Amygdala (tissue), 56 donors: Measurements from ENCODE around the gene ADAM30.
"Not testable (repeated sequence)": the region's sequence is repeated elsewhere in the genome, so short reads cannot be mapped to it uniquely, and the experiment has no call there.

Source experiments
- DNase-seq, 56 donors: peaks; one replicate each; lab custom pipeline; 2025; lab: John Stamatoyannopoulos, UW

ADAM30 gene

DNA sequence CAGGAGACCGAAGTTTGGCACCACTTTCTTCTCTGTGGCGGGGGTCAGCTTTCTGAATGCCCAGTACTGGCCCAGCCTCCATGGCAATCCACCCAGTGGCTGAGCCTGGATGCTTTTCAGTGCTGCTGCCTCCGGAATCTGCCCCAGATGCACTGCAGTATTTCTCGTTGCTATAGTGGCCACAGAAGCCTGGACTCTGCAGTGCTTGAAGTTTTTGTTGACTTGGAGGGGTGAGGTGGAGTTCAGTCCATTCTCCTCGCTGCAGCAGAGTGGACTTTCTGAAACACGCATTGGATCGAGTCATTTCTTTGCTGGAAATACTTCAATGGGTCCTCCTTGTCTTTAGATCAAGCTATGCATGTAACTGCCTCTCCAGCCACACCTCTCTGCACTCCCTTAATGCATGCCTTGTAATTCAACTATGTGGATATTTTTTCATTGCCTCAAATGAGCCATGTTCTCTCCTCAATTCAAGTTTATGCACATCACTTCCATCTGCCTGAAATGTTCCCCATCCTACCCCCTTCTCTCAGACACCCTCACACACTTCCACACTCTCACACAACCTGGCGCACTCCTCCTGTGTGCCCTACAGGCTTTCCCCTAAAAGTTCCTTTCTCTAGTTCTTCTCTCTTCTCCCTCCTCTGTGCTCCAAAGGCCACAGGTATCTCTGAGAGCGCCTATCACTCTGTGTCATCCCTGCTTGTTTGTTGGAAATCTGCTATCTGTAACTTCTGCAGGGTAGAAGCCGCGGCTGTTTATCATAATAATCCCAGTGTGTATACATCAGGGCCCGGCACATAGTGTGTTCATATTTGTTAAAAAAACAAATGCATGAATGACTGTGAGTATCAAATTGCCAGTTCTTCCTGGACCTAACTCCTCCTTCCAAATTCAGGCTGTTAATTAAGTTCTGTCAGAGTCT is 16.5 kb downstream of the ADAM30 start:
- DNase-seq = peak in 6 of 56 donors; percentile 2 to 16 (median 6)

DNA sequence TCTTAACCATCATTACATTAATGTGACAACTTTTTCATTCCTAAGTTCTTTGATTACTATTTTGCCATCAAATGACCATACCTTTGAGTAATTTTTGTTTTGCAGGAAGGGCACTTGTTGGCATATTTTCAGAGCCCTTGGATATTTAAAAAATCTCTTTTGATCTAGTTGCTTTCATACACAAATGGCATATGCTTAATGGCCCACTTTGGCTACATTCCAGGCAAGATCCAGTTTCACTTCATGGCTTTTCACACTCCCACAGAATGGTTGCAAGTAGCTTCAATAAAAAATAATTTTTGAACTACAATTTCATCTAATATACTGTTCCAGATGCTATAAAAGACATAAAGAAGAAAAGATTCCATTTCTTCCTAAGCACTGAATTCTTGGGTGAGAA is 18.1 kb downstream of the ADAM30 start:
- peak in 3 of 56 donors; percentile 5 to 32 (median 16) for DNase-seq

DNA sequence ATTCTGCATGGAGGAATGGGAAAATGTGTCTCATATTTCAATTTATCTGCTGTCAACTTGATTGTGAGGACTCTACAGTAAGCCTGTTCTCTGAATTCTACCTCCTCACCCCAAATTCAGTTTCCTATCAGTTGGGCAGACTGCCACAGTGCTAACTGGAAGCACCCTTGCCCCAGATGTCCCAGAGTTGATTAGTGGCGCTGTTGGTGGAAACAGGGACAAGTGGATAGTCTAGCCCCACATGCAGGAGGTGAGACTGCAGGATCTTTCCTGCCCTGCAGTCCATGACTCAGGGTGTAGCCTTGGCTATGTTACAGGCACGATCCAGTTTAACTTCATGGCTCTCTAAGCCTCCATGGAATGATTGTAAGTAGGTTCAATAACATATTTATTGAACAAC is 22.1 kb downstream of the ADAM30 start:
- no peak for DNase-seq

DNA sequence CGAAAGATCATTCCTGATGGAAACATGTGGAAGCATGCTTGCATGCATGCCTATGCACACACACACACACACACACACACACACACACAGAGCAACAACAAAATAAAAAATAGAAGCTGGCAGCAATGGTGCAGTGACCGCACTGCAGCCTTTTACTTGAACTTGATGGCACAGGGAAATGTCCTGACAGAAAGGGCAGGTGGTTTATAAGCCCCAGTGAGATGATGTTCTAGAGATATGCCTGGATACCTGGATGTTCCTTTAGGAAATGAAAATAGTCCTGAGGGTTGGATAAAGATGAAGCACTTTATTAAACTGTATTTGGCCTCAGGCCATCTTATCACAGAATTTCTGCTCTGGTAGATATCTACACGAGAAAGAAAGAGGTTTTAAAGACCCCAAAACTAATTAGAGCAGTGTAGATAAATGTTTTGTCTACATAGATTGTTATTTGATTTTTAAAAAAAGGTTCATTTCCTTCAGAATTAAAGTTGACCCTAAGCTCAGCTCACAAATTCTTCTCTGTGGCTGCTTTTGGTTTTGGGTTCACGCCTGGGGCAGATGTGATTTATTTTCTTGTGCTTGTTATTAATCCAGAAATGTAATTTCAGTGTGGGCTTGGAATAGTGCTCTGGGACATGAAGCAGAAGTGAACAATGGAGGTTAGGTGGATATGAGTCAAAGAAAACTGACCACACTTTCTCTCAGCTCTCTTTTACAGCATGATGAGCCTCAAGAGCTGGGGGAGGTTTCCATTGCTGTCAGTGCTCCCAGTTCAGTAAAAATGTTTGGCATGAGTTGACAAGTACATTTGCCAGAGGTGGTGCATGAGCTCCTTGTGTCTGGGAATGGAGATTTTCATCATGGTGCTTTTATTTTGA is 22.9 kb downstream of the ADAM30 start:
- DNase-seq = no peak

DNA sequence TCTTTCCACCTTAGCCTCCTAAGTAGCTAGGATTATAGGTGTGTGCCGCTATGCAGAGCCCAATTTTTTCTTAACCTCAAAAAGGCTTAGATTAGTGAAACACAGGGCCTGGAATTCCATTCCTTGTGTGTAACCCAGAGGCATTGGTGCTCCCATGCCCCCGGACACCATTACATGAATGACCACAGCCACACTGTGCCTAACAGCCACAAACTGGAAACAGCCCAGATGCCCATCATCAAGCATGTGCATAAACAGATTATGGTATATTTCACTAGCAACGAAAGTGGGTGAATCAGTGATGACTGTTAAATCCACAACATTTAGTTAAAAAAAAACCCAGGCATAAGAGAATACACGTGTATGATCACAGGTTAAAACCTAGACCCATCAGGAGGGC is 24.4 kb downstream of the ADAM30 start:
- DNase-seq = no peak

DNA sequence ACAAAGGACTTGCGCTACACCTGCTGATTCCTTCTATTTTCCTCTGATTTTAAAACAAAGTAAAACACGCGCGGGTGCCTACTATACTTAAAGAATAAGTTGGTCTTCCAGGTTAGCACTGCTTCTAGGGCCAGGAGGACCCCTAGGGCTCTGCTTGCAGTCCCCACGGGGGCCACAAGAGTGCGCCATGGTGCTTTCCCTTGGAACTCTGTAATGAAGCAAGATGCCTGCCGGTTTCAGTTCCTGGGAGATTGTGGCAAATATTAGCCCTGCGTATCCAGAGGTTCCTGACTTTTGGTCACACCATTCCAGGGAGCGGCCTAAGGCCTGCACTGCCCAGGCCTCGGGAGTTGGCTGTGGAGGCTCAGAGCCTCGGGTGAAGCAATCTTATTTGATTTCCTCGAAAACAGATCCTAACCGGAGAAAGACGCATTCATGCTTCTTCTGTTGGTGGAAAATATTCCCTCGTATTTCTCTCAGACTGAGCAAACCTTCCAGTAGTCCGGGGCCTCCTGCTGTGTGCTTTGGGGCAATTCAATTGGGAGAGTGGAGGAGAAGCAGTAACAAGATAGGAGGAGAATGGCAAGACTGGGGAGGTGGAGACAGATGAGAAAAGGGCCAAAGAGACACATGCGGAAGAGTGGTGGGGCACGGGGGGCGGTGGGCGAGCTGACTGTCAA is 25.3 kb downstream of the ADAM30 start:
- peak in 53 of 56 donors; percentile 3 to 85 (median 48) for DNase-seq

DNA sequence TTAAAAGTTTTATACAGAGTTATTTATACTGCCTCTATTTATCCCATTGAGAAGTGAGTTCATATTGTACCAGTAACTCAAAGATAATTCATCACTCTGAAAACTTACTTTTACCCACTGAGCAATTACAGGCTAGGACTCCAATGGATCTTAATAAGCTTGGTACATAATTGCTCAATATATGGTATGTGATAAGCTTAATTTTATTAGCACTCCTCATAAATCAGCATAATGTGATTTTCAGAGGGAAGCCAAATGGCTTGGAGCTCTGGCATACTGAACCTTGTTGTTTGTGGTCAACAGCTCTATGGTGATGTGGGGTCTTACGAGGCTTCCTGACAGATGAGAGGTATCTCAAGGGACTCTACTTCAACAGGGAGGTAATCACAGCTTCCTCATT is 26.3 kb downstream of the ADAM30 start:
- DNase-seq = no peak

DNA sequence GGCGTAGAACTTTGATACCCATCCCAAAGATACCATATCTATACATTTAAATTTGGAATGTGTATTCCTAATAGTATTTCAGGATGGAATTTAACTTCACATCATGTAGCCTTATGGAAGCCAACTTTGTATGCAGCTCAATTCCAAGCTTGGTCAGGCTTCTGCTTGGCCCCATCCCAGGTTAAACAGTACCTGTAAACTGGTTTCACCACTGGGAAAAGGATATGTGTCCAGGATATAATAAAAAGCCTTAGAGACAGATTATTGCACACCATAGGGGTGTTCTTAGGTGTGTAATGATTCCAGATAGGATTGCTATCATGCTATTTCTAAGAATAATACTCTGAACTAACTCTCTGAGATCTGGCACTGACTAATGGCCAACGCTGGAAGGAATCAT is 28.1 kb downstream of the ADAM30 start:
- DNase-seq = no peak

DNA sequence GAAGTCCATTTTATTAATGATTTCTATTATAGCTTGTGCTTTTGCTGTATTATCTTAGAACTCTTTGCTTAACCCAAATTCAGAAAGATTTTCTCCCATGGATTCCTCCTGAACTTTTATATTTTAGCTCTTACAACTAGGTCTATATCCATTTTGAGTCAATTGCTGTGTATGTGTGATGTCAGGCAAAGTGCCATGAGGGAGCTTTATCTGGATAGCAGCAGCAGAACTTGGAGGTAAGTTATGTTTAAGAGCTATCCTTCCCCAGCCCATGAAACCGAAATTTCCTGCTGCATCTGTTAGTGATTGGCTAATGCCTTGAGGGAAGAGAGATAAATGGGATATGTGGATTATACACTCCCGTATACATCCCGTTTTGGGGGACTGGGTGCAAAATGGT is 29.9 kb downstream of the ADAM30 start:
- DNase-seq = no peak

DNA sequence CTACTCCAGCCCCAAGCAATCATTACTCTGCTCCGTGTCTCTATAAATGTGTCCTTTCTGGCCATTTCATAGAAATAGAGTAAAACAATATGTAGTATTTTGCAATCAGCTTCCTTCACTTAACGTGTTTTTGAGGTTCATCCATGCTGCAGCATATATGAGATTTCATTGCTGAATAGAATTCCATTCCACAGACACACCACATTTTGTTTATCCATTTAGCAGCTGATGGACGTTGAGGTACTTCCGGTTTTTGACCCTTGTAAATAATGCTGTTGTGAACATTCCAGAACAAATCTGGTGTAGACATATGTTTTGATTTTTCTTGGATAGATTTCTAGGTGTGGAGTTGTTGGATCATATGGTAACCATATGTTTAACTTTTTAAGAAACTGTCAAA is 30.7 kb downstream of the ADAM30 start:
- no peak for DNase-seq

DNA sequence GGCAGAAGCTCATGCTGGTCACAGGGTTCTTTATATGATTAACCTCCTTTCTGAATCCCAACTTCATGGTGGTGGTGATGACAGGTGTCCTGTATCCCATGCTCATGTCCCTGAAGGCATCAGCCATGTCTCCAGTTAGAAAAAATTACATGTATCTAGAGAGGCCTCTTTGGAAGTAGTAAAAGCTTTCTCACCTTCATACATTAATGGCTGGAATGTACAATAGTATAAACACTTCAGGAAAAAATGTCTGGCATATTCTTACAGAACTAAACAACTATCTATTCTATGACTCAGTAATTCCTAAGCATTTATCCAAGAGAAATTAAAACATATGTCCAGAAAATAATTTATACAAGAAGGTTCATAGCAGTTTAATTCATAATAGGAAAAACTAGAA is 34.0 kb downstream of the ADAM30 start:
- DNase-seq = no peak

DNA sequence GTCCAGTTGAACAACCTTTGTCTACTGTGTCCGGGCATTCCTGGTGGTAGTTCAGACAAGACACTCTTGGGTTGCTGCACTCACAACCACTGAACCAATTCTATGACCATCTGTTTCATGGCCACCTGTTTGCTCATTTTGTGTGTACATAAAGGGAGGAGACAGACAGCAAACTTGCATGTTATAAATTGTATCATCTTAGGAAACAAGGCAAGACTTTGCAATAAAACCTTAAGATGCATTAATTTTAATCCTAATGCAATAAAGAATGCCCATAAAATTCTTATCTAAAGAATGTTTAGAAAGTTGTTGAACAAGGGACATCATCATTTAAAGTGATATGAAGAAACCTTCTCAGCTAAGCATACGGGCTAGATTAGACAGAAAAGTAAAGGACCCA is 34.8 kb downstream of the ADAM30 start:
- no peak for DNase-seq

DNA sequence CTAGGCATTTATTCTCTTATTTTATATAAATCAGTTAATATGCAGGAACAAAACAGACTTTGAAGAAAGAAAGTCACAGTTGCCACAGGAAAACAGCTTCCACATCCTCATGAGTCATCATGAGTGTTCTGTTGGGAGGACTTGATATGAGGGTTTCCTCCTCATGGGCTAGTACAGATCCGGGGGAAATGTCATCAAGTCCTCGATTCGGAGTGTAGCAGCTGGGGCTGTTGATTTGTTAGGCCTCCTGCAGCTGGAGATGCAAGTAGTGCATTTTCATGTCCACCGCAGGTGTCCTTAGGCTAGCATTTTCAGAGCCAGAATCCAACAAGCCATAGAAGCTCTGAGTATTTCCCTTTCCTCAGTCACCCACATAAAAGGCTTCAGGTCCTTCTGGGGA is 36.7 kb downstream of the ADAM30 start:
- DNase-seq = no peak

DNA sequence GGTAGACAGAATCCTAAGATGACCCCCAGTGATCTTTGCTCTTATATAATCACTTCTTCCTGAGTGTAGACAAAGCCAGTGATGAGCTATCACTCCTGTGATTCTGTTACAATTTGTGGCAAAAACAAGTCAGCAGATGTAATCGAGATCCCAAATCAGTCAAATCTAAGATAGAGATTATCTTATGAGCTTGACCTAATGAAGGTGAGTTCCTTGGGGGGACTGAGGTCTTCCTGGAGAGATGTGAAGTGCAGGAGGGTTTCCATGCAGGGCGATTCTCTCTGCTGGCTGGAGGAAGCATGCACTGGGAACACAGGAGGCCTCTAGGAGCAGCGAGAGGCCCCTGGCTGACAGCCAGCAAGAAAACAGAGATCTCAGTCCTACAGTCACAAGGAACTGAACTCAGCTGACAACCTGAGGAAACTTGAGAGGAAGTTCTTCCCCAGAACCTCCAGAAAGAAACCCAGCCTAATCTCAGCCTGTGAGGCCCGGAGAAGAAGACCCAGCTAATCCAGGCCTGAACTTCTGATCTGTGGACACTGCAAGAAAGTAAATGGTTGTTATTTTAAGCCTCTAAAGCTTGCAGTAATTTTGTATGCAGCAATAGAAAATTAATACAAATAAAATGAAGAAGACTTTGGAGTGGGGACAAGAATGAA is 37.6 kb downstream of the ADAM30 start:
- DNase-seq = not testable (repeated sequence)

DNA sequence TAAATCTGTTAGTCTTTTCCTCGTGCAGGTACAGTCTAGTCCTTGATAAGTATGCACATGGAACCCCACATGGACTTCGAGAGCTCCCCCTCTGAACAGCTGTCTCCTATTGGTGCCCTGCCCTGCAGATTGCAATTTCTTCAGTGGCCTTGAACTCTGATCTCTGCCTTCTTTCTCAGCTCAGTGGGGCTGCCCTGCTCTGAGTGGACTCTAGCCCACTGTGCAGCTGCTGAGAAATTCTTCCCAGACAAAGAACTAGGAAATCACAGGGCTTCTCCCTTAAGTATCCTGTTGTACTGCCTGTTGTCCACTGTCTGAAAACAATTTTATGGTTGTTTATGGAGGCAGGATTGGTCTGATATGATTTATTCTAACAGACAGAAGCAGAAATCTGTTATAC is 38.2 kb downstream of the ADAM30 start:
- DNase-seq = no peak

DNA sequence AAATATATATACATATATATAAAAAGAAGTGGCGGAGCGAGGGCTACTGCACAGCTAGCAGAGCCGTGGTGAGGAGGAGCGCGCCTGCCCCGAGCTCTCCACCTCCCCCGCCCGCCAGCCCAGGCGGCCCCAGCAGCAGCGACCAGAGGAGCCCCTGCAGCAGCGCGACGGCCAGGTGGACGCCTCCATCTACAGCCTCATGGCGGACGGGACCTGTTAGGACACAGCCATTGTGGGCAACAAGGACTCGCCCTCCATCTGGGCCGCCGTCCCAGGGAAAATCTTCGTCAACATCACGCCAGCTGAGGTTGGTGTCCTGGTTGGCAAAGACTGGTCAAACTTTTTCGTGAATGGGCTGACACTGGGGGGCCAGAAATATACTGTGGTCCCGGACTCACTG is 43.2 kb downstream of the ADAM30 start:
- DNase-seq = no peak

DNA sequence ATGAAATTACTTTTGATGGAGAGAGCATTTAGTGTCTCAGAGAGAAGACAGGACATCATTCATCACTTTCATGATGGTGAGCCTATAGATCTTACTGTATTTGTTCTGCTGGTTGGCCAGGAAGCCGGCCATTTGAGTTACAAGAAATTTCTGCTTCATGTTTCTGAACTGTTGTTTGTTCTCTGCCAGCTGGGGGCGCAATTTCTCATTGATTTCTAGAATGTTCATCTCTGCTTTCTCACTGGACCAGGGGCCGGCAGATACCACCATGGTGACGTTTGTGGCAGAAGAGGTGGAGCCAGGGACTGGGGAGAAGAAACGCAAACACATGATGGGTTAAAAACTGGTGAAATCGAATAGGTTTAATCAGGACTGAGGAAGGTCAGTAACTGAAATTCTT is 52.1 kb downstream of the ADAM30 start:
- DNase-seq = not testable (repeated sequence)
